Transverse colon (tissue), 4 donors: ENCODE measurements around the gene THADA.

Source experiments
- EP300 ChIP-seq: sonication (generic); formaldehyde crosslinking; IDR thresholded peaks from one replicate; pipeline ENCODE4 v1.6.1; 2017; ENCODE audit warnings: antibody characterized with exemption, low read depth
- POLR2A ChIP-seq: fragments of 450-650 bp; IDR thresholded peaks from one replicate; pipeline ENCODE4 v1.6.1; 2016; ENCODE audit warnings: antibody characterized with exemption, mild to moderate bottlenecking, moderate library complexity
- POLR2AphosphoS5 ChIP-seq, 3 donors: sonication (generic); formaldehyde crosslinking; IDR thresholded peaks; one replicate each; pipeline ENCODE4 v1.6.1; 2016; ENCODE audit warnings: antibody characterized with exemption in 3 of 3
- TF ChIP-seq, protein P1 (sequence below), 5 experiments: fragments of 200-600 bp in 3 of 5; fragments of 450-650 bp in 2 of 5; sonication (generic) in 3 of 5; IDR thresholded peaks; 1 replicate in 2 of 5; 2 replicates in 3 of 5; pipeline ENCODE4 v1.5.1; 2016 to 2017; ENCODE audit warnings: antibody characterized with exemption in 5 of 5, inconsistent platforms in 3 of 5, mild to moderate bottlenecking in 2 of 5, moderate library complexity in 1 of 5

DNA sequence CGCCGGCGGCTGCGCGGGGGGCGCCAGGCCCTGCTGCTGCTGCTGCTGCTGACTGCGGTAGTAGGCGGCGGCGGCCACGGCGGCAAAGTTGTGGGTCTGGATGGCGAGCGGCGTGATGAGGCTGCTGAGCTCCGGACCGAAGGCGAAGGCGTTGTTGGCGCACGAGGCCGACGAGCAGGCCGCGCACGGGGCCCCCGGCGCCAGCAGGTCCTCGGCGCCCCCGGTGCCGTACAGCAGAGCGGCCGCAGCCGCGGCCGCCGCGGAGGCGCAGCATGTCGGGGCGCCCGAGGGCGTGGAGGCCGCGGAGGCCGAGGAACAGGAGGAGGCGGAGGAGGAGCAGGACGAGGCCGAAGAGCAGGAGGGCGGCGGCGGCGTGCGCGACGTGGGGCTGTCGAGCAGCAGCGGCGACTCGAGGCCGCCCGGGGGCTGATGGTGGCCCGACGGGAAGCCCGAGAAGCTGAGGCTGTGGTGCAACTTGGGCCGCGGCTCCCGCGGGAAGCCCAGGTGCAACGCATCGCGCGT is 371.2 kb downstream of the THADA start:
- TF ChIP-seq, protein P1, sequence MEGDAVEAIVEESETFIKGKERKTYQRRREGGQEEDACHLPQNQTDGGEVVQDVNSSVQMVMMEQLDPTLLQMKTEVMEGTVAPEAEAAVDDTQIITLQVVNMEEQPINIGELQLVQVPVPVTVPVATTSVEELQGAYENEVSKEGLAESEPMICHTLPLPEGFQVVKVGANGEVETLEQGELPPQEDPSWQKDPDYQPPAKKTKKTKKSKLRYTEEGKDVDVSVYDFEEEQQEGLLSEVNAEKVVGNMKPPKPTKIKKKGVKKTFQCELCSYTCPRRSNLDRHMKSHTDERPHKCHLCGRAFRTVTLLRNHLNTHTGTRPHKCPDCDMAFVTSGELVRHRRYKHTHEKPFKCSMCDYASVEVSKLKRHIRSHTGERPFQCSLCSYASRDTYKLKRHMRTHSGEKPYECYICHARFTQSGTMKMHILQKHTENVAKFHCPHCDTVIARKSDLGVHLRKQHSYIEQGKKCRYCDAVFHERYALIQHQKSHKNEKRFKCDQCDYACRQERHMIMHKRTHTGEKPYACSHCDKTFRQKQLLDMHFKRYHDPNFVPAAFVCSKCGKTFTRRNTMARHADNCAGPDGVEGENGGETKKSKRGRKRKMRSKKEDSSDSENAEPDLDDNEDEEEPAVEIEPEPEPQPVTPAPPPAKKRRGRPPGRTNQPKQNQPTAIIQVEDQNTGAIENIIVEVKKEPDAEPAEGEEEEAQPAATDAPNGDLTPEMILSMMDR (IDR thresholded peaks at IDR 0.05) = no peak
- TF ChIP-seq POLR2A (no peak), POLR2AphosphoS5 (IDR thresholded peaks at IDR 0.05) (peak in 2 of 3 donors; percentile 59 to 83), EP300 (no peak)
